Ovary (tissue), 3 donors: ENCODE results near the gene CELF4.

ENCODE experiments used
- POLR2A ChIP-seq: fragments of 450-650 bp; IDR thresholded peaks from one replicate; pipeline ENCODE4 v1.6.1; 2017; ENCODE audit warnings: antibody characterized with exemption, mild to moderate bottlenecking, moderate library complexity
- TF ChIP-seq, protein P1 (sequence below), 3 donors: fragments of 450-650 bp in 2 of 3; fragments of 200-600 bp in 1 of 3; IDR thresholded peaks; one replicate each; pipeline versions ENCODE4 v1.5.1 to v1.8.0; 2016 to 2022; ENCODE audit warnings: antibody characterized with exemption in 3 of 3, mild to moderate bottlenecking in 1 of 3
- donor health status: DM: no; HTN: no; CAD: no.

DNA sequence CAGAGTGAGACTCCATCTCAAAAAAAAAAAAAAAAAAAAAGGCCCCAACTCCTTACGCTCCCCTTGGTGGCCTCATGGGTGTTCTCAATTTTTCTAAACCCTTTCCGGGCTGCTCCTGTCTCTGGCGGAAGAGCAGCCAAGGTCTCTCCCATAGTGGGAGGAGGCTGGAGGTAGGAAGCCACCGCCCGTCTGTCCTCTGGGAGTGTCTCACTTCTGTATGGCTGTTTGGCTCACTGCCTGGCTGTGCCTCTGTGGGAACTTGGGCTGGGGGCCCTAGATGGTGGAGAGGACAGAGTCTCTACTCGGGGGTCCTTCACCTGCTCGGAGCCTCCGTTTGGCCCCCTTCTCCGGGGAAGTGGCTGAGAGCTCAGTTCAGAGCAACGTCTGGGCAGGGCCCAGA is 245.3 kb downstream of the CELF4 start:
- no peak for TF ChIP-seq POLR2A
- TF ChIP-seq, protein P1, sequence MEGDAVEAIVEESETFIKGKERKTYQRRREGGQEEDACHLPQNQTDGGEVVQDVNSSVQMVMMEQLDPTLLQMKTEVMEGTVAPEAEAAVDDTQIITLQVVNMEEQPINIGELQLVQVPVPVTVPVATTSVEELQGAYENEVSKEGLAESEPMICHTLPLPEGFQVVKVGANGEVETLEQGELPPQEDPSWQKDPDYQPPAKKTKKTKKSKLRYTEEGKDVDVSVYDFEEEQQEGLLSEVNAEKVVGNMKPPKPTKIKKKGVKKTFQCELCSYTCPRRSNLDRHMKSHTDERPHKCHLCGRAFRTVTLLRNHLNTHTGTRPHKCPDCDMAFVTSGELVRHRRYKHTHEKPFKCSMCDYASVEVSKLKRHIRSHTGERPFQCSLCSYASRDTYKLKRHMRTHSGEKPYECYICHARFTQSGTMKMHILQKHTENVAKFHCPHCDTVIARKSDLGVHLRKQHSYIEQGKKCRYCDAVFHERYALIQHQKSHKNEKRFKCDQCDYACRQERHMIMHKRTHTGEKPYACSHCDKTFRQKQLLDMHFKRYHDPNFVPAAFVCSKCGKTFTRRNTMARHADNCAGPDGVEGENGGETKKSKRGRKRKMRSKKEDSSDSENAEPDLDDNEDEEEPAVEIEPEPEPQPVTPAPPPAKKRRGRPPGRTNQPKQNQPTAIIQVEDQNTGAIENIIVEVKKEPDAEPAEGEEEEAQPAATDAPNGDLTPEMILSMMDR (IDR thresholded peaks at IDR 0.05), result no peak
